ENCODE results near the gene NUP62.
A peak's percentile ranks its signal among the peaks of the same experiment; 100 is the strongest.
"Not testable (repeated sequence)": the region's sequence is repeated elsewhere in the genome, so short reads cannot be mapped to it uniquely, and the experiment has no call there.

The NUP62 gene, protein sequence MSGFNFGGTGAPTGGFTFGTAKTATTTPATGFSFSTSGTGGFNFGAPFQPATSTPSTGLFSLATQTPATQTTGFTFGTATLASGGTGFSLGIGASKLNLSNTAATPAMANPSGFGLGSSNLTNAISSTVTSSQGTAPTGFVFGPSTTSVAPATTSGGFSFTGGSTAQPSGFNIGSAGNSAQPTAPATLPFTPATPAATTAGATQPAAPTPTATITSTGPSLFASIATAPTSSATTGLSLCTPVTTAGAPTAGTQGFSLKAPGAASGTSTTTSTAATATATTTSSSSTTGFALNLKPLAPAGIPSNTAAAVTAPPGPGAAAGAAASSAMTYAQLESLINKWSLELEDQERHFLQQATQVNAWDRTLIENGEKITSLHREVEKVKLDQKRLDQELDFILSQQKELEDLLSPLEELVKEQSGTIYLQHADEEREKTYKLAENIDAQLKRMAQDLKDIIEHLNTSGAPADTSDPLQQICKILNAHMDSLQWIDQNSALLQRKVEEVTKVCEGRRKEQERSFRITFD

DNA sequence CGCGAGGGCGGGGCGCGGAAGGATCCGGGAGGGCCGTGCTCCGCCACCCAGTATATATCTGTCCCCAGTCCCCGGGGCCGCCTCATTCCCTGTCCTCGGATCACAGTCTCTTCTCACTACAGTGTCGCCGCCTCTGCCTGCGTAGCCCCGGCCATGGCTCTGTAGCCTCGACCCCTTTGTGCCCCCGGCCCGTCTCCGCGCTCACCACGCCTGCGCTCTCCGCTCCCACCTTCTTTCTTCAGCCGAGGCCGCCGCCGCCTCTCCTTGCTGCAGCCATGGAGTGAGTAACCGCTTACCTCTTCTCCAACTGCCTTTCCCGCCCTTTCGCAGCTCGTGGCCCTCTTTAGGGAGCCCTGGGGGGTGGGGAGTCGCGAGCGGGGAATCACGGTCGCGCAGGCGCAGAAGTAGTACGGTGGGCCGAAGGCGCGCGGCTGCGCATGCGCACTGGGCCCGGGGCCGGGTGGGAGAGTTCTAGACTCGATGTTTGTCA, at the start of gene NUP62, which contains the start of gene ATF5:
Gene NUP62 (minus strand): TSS at position 384 of the 490 bp plus-strand sequence. CDS start 19,697 bp downstream, outside the sequence.
Gene ATF5 (plus strand): TSS at position 85 of the 490 bp plus-strand sequence. CDS start 1,646 bp downstream, outside the sequence.
- DNase-seq (ENCODE audit: low read depth in 2 of 2), result peak; percentile 82 to 87

DNA sequence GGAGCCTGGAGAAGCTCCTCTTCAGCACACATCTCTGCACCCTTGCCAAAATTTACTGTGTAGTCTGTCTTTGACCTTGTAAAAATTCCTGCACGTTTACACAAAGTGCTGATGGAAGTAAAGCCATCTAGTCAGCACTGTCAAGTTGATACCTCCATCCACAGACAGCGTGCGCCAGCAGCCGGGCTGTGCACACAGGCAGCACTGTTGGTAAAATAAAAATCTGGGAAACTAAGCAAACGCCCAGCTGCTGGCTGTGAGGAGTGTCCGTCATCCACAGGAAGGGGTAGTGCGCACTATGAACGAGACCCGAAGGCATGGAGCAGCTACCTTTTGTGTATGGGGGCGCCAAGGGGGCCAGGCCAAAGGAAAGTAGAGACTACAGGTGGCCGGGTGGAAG, 49.0 kb upstream of the NUP62 start:
- no peak for DNase-seq (ENCODE audit: low read depth in 2 of 2)

DNA sequence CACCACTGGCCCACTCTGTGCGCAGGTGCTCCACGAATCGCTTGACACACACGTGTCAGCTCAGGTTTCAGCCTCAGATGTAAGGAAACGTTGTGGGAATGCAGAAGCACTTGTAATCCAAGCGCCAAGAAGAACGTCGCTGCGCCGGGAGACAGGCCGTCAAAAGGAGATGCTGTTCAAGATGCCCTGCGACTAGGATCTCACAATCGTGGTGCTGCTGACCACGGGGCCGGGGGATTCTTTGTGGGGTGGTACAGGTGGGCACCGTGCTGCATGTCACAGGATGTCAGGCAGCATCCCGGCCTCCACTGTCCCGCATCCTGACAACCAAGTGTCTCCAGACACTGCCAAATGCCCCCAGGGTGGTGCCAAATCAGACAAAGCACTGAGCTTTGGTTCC, 48.6 kb upstream of the NUP62 start:
- DNase-seq (ENCODE audit: low read depth in 2 of 2), result no peak

DNA sequence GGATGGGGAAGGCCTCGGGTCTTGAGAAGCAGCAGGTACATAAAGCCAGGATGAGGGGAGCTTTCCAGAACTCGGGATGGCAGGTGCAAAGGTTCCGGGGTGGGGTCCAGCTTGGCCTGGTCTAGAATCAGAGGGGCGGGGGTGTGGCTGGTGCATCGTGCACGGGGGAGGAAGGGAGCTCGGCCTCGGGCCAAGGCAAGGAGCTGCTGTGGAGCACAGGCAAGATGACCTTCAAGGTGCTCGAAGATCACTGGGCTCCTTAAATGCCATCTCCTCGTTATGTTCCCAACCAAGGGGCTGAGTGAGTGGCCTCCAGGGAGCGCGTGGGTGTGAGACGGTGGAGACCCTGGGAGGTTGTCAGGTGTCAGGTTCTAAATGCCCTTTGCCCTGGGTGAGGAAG, 47.8 kb upstream of the NUP62 start:
- DNase-seq (ENCODE audit: low read depth in 2 of 2), result no peak

DNA sequence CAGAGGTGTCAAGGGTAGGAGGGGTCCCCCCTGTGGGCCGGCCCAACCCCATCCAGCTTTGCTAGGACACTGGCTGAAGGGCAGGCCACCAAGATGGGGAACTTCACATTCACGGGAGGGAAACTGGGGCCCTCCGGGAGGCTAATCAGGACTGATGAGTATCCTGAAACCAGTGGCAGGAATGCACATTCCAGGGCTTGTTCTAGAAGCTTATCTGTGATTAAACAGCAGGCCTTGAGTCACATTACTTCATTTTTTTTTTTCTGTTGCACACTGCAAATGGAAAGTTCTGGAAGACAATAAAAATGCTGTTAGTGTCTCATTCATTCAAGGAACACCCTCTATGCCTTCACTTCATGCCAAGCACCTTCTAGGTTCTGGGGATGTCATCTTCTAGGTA, 47.2 kb upstream of the NUP62 start:
- no peak for DNase-seq (ENCODE audit: low read depth in 2 of 2)

DNA sequence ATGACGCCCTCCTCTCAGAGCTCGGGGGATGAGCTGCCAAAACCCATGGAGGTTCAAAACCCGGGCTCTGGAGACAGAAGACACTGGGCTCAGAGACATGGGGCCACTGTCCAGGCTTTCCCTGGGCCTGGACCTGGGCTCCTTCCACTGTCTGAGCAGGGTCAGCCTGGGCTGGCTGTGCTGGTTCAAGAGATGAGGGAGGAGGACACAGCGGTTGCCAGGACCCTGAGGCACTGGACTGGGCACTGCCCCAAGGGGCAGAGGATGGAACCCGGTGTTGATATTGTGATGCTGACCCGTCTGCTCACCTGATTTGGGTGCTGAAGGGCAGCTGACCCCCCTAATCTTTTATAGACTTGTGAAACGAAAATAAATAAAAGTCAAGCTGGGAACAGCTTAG, 45.7 kb upstream of the NUP62 start:
- DNase-seq (ENCODE audit: low read depth in 2 of 2), result no peak

DNA sequence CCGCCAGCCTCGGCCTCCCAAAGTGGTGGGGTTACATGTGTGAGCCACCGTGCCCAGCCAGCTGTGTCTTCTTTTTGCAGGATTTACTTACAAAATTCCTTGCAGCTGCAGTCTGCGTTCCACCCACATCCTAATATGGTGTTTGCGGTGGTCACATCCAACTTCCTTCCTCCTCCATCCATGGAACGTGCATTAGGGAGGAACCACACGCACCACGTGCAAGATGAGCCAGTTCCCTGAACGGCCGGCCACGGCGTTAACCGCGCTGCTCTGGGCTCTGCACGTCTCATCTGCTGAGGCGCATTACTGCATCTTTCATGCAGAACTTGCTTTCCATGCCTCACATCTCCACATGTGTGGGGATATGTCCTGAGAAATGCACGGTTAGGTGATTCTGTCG, 44.7 kb upstream of the NUP62 start:
- DNase-seq (ENCODE audit: low read depth in 2 of 2), result no peak

DNA sequence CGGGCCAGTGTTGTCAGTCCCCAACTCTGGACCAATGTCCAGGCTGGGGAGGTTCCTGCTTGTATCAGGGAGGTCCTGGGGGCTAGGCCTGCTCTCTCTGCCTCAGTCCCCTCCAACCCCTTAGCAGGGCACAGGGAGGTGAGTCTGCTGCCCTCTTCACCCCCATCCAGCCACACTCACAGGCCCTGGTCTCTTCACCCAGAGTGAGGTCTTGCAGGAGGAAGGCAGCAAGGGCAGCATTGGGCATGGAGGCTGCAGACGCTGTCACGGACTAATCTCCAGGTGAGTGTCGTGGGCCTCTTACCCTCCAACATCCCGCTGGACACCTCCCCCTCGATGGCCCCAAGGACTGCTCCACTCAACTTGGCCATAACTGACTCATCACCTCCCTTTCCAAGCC, 43.5 kb upstream of the NUP62 start:
- DNase-seq (ENCODE audit: low read depth in 2 of 2), result no peak

DNA sequence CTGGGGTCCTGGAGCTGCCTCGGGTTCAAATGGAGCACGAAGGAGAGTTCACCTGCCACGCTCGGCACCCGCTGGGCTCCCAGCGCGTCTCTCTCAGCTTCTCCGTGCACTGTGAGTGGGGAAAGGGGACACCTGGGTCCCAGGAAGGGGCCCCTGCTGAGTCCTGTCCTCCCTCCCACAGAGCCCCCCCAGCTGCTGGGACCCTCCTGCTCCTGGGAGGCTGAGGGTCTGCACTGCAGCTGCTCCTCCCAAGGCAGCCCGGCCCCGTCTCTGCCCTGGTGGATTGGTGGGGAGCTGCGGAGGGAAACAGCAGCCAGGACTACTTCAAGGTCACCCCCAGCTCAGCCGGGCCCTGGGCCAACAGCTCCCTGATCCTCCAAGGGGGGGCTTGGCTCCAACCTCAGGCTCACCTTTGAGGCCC, 42.7 kb upstream of the NUP62 start:
- no peak for DNase-seq (ENCODE audit: low read depth in 2 of 2)

DNA sequence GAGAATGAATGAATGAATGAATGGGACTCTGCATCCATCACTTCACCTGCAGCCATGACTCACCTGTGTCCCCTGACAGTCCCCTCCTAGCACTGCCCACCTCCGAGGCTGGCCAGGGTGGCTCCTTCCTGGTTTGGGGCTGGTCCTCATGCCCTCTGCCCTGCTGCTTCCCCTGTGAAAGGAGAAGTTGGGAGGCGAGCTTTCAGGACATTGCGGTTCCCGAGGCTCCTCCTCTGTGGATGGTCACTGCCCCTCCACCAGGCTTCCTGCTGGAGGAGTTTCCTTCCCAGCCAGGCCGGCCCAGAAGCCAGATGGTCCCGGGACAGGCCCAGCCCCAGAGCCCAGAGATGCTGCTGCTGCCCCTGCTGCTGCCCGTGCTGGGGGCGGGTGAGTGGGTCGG, 40.1 kb upstream of the NUP62 start:
- DNase-seq (ENCODE audit: low read depth in 2 of 2), result not testable (repeated sequence)

DNA sequence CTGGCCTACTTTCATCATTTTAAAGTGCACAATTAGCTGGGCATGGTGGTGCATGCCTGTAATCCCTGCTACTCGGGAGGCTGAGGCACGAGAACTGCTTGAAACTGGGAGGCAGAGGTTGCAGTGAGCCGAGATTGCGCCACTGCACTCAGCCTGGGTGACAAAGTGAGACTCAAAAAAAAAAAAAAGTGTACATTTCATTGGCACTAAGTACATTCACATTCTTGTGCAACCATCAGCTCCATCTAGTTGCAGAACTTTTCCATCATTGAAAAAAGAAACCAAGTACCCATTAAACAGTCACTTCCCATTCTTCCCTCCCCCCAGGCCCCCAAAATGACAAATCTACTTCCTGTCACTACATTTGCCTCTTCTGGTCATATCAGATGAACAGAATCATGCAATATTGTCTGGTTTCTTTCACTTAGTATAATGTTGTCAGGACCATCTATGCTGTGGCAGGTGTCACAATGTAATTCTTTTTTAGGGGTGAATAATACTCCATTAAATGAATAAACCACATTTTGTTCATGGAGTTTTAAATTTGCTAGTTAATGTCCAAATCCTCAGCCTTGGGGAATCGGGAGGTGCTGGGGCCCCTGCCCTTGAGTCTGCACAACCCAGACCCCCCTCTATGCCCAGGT, 39.1 kb upstream of the NUP62 start:
- no peak for DNase-seq (ENCODE audit: low read depth in 2 of 2)

DNA sequence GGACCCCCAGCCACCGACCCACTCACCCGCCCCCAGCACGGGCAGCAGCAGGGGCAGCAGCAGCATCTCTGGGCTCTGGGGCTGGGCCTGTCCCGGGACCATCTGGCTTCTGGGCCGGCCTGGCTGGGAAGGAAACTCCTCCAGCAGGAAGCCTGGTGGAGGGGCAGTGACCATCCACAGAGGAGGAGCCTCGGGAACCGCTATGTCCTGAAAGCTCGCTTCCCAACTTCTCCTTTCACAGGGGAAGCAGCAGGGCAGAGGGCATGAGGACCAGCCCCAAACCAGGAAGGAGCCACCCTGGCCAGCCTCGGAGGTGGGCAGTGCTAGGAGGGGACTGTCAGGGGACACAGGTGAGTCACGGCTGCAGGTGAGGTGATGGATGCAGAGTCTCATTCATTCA, 31.7 kb upstream of the NUP62 start, which contains the start of gene SIGLEC11:
Gene SIGLEC11 (minus strand): TSS at position 193 of the 400 bp plus-strand sequence. CDS start 91 bp downstream, at position 102.
- not testable (repeated sequence) for DNase-seq (ENCODE audit: low read depth in 2 of 2)

DNA sequence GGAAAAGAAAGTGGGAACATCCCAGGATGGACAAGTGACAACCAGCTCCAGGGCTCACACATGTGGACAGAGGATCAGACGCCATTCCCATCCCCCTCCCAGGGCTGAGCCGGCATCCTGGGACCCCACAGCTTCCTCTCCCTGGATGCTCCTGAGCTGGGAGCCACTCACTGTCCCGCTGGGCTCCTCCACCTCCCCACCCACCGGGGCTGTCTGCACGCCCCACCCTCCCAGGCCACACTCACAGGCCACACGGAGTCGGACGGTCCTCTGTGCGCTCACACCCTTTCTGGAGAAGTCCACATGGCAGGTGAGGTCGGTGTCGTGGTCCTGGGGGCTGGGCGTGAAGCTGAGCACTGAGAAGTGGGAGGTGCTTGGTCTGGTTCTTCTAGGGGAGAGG, 30.6 kb upstream of the NUP62 start:
- DNase-seq (ENCODE audit: low read depth in 2 of 2), result not testable (repeated sequence)

DNA sequence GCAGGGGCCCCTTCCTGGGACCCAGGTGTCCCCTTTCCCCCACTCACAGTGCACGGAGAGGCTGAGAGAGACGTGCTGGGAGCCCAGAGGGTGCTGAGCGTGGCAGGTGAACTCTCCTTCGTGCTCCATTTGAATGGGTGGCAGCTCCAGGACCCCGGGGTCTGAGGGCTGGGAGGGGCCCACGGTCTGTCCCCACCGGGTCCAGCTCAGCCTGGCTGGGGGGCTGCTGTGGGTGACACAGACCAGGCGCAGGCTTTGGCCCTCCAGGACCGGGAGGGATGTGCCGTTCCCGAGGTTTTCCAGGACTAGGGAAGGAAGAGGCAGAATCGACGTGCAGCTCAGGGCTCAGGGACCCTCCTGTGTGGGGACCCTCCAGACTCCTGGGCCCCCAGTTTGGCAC, 29.3 kb upstream of the NUP62 start:
- not testable (repeated sequence) for DNase-seq (ENCODE audit: low read depth in 2 of 2)

DNA sequence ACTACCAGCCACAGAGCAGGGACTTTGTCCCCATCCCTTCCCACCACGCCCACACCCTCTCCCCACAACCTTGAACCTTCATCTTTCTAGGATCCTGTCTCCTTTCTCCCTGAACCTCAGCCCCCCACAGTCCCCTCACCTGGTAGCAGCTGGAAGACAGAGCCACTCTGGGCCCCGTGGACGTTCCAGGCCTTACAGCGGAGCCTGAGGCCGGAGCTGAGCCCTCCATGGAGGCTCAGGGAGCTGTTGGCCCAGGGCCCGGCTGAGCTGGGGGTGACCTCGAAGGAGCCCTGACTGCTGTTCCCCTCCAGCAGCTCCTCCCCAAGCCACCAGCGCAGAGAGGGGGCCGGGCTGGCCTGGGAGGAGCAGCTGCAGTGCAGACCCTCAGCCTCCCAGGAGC, 28.8 kb upstream of the NUP62 start:
- DNase-seq (ENCODE audit: low read depth in 2 of 2), result not testable (repeated sequence)

DNA sequence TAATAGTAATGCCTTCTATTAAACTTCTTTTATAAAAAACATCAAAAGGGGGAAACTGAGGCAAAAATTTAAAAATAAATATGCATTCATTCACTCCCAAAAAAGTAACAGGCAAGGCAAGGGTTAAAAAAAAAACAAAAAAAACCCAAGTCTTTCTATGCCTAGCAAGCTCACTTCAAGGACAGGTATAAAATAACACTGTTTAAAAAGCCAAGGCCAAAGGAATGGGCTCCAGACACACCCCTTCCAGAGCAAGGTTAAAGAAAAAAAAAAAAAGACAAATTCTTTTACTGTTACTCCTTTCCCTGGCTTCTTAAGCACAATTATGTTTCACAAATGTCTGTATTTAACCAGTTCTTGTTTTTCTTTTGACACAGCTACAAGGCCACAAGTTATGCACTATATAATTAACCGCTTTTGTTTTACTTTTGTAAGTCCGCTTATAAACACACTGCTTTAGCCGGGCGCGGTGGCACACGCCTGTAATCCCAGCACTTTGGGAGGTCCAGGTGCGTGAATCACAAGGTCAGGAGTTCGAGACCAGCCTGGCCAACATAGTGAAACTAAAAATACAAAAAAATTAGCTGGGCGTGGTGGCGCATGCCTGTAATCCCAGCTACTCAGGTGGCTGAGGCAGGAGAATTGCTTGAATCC, 28.1 kb upstream of the NUP62 start:
- no peak for DNase-seq (ENCODE audit: low read depth in 2 of 2)

DNA sequence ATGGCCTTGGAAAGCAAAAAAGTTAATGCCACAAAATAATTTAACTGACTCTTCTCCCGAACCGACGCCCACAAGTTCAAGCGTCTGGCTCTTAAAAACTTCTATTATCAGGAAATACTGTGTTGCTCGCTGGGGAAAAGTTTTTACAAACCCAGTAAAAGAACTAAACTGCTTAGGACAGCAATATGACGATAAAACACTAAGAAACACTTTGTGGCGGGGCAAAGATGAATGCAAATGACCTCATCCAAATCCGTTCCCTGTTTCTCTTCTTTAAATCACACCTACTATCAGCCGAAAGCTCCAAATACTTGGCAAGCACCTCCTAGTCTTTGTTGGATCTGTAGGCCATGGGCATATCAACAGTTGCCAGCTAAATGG, 26.8 kb upstream of the NUP62 start:
- no peak for DNase-seq (ENCODE audit: low read depth in 2 of 2)

DNA sequence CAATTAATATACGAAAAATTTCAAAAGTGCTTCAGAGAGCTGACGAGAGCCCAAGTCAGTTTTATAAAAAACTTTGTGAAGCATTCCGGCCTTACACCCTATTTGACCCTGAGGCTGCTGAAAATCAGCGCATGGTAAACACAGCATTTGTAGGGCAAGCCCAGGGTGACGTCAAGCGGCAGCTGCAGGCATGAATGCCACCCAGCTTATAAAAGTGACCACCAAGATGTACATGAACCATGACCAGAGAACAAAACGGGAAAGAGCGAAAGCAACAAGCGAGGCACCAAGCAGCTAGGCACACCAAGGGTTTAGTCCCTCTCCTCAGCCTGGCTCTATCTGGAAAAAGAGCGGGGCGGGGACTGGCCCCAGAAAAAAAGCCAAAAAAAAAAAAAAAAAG, 25.6 kb upstream of the NUP62 start:
- DNase-seq (ENCODE audit: low read depth in 2 of 2), result no peak

DNA sequence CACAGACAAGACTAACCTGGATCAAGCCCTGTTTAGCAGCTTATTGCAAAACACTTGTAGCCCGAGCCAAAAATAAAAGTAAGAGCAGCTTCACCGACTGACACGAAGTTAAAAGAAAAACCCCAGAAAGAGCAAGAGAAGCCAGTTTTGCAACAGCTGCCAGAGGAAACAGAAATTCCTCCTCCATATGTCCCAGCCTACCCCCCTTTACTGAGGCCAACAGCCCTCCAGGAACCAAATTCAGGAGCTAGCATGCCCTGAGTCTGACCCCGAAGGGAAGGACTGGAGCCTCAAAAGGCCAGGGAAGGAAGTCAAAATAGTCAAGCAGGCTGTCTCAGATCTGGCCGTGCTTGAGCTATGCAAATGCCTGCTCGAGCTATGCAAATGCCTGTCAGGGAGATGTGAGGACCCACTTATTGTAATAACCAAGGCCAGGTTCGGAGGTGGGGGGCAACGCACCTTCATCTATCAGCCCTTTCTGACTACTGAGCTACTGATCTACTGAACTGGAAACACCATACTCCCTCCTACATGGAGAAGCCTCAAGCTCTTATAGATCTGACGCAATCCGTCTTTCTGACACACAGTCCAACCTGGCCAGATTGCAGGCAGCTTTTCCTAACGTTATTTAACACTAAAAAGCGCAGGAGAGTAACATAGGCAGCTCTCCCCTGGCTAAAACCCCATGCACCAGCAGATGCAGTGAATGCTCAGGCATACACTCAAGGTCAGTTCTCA, 25.0 kb upstream of the NUP62 start:
- DNase-seq (ENCODE audit: low read depth in 2 of 2), result no peak

DNA sequence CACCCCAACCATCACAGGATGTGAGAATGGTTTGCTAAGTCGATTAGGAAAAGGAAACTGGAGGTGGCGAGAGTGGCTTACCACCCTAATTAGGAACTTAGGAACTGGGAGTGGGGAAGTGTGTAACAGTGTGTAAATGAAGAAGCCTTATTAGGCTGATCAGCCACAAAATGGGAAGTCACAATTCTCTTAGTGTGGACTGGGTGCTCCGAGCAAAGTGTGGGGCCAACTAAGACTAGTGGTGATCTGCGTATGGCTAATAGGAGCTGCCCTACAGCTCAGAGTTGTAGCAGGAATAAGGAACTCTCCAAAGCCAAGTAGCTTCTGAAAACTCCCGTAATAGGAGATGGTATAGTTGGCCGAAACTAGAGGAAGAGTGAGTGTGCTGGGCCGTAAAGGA, 24.1 kb upstream of the NUP62 start:
- DNase-seq (ENCODE audit: low read depth in 2 of 2), result no peak

DNA sequence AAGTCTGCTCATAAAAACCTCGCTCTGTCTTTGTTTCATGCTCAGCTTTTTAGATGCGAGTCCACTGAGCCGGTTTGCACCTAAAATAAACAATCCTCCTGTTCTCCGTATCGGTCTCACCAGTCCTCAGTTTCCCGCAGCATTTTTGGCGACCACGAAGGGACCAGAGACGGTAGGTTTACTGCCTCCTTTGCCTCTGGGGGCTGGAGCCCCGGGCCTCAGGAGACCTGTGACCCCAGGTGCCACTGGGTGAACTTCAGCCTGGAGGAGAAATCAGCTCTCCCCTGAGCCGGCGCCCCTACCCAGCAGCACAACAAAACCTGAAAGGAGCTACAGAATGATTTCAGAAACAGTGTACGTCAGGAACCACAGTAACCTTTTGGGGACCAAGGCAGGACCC, 23.6 kb upstream of the NUP62 start:
- DNase-seq (ENCODE audit: low read depth in 2 of 2), result no peak

DNA sequence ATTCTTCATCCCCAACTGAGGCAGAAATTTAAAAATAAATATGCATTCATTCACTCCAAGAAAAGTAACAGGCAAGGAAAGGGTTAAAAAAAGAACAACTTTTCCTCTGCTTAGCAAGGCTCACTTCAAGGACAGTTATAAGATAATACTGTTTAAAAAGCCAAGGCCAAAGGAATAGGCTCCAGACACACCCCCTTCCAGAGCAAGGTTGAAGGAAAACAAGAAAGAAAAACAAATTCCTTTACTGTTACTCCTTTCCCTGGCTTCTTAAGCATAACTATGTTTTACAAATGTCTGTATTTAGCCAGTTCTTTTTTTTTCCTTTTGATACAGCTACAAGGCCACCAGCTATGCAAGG, 23.2 kb upstream of the NUP62 start:
- DNase-seq (ENCODE audit: low read depth in 2 of 2), result no peak
